Measurements from ENCODE around the gene TUBB.

The TUBB gene

GRCh38 chr6:30719791-30720737 lies at the start of gene TUBB:
Gene TUBB, plus strand, starts transcription at chr6:30720352. Its CDS starts 155 bp downstream, at chr6:30720507.
- ChIA-PET CTCF (interaction anchor here (0.8 to 3.7 kb wide), 3 partner anchors 39 to 48 kb away, joined by 3 to 33 read pairs (median 4); partner anchors contain the start of gene DHX16), POLR2A (interaction anchor here (0.7 to 3.8 kb wide), 17 partner anchors 10 to 359 kb away, joined by 3 to 101 read pairs (median 5); partner anchors contain the start of genes MRPS18B, NRM and PPP1R10)
- TF ChIP-seq FOXM1 (IDR thresholded peaks at IDR 0.05; ENCODE audit: borderline replicate concordance): no peak
- peak; percentile 32; the same call in 1 of the 2 replicates for TF ChIP-seq L3MBTL2 (conservative IDR thresholded peaks at IDR 0.05)
- peak; percentile 71 for TF ChIP-seq ELF4 (IDR thresholded peaks at IDR 0.05)
- no peak for TF ChIP-seq SP1 (IDR thresholded peaks at IDR 0.05)
- TF ChIP-seq ZNF384 (IDR thresholded peaks at IDR 0.05): no peak
- TF ChIP-seq SUZ12 (IDR thresholded peaks at IDR 0.05): no peak
- TF ChIP-seq CTBP1 (IDR thresholded peaks at IDR 0.05; ENCODE audit: borderline replicate concordance): no peak
- no peak for TF ChIP-seq FOXK2 (IDR thresholded peaks at IDR 0.05)
- peak; percentile 79 for DNase-seq (ENCODE audit: extremely low spot score)

DNA sequence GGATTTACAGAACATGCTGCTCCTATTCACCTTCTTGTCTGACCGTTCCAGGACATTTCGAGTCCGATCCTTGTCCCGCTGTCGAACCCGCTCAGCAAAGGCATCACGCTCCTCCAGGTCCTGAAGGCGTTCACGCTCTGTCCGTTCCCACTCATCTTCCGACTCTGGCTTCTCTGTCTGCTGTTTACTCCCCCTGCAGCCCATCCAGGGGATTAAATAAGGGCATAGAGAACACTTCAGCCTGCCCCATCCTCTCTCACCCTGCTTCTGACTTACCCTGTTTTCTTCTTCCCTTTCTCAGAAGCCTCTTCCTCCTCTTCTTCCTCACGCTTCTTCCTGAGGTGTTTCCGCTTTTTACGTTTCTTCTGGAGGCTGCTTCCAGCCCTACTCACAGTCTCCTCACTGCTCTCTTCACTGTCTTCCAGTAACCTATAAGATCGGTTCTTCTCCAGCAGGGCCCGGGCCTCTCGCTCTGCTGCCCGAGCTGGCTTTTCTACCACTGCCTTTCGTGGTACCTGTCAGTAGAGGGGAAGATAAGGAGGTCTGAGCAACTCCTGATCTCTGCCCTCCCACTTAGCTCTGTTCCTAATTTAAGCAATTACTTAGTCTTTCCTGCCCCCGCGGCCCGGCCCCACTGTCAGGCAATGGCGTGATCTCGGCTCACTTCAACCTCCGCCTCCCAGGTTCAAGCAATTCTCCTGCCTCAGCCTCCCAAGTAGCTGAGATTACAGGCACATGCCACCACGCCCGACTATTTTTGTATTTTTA lies 49.2 kb upstream of the TUBB start:
- TF ChIP-seq CTBP1 (IDR thresholded peaks at IDR 0.05; ENCODE audit: borderline replicate concordance): no peak
- TF ChIP-seq SUZ12 (IDR thresholded peaks at IDR 0.05): no peak
- TF ChIP-seq SP1 (IDR thresholded peaks at IDR 0.05): no peak
- no peak for TF ChIP-seq HDGF (IDR thresholded peaks at IDR 0.05; ENCODE audit: borderline replicate concordance)
- TF ChIP-seq ARNT (IDR thresholded peaks at IDR 0.05): no peak
- no peak for TF ChIP-seq FOXA1 (IDR thresholded peaks at IDR 0.05)
- no peak for TF ChIP-seq LEF1 (IDR thresholded peaks at IDR 0.05; ENCODE audit: borderline replicate concordance)
- POLR2A ChIA-PET: interaction anchor here (1.0 to 1.1 kb wide), 2 partner anchors 16 to 18 kb away, joined by 3 read pairs; no protein-coding TSS in a partner anchor
- CTCF ChIA-PET: no interaction called here
- peak; percentile 54 for DNase-seq (ENCODE audit: extremely low spot score)

DNA sequence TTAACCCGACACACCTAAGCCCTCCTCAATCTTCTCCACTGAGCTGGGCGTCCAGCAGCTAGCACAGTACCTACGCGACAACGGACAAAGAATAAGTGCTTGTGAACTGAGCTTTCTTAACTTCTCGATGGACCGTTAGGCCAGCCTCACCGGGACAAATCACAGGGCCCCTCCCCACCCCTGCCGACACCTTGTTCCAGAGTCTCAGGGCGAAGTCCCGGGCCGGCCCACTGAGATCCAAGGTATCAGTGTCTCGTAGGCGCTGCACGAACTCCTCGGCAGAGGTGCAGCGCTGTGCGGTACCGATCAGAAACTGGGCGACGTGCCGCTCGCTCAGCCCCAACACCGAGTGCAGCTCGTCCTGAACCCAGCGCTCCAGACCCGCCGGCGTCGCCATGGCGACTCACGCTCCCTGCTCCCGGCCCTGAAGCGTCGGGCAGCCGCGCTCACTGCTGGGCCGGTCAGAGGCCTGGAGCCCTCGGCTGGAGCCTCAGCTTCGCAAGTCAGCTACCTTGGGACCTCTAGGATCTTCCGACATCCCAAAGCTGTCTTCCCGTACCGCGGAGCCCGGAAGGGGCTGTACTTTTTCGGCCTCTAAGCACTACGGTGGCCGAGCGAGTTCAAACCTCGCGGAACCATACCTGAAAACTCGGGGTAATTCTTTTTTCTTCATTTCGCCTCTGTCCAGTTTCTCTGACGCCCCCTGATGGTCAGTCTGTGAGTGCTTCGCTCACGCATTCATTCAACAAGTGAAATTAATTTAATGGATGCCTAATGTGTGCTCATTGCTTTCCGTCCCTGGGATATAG lies 47.5 kb upstream of the TUBB start, which contains the start of gene DHX16:
DHX16 (minus strand) TSS at position 562 of the 809 bp plus-strand sequence; CDS start at position 397, 165 bp downstream.
- no peak; the same call in 1 of the 2 replicates for TF ChIP-seq L3MBTL2 (conservative IDR thresholded peaks at IDR 0.05)
- no peak for TF ChIP-seq ZNF384 (IDR thresholded peaks at IDR 0.05)
- TF ChIP-seq SP1 (IDR thresholded peaks at IDR 0.05): no peak
- TF ChIP-seq, protein P1, sequence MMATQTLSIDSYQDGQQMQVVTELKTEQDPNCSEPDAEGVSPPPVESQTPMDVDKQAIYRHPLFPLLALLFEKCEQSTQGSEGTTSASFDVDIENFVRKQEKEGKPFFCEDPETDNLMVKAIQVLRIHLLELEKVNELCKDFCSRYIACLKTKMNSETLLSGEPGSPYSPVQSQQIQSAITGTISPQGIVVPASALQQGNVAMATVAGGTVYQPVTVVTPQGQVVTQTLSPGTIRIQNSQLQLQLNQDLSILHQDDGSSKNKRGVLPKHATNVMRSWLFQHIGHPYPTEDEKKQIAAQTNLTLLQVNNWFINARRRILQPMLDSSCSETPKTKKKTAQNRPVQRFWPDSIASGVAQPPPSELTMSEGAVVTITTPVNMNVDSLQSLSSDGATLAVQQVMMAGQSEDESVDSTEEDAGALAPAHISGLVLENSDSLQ (IDR thresholded peaks at IDR 0.05): no peak
- no peak for TF ChIP-seq ARNT (IDR thresholded peaks at IDR 0.05)
- TF ChIP-seq ELF4 (IDR thresholded peaks at IDR 0.05): peak; percentile 60
- no peak for TF ChIP-seq FOXM1 (IDR thresholded peaks at IDR 0.05; ENCODE audit: borderline replicate concordance)
- POLR2A ChIA-PET: interaction anchor here (0.6 to 2.3 kb wide), 18 partner anchors 8 to 191 kb away, joined by 3 to 11 read pairs (median 4); partner anchors contain the start of genes ATAT1, MDC1, MRPS18B and NRM
- CTCF ChIA-PET: interaction anchor here (0.7 to 1.5 kb wide), 10 partner anchors 9 to 415 kb away, joined by 3 to 7 read pairs (median 4); partner anchors contain the start of genes DDR1 and MDC1
- peak; percentile 88 for DNase-seq (ENCODE audit: extremely low spot score)

DNA sequence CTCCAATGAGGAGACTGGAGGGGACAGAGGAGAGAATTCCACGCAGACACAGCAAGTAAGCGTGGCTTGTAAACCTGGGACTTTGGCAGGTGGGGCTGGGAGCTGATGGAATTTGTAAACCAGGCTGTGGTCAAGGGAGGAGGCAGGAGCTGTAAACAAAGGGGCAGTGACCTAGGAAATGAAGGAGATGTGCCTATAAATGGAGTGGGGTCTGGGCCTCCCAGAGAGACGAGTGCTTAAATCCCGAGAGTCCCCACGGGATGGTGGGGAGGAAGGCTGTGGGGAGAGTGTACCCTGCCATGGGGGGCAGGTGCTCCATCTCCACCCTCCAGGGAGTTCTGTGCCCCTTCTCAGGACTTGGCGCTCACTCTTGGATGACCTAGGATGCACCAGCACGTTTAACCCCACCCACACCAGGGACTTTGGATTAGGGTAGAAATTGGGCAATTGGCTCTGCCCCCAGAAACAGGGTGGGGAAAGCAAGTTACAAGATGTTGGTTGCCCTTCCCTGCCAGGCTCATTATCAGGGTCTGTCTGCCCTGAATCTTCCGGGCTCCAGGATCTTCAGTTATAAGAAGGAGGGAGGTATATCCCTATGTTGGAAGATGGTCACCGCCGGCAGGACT lies 43.4 kb upstream of the TUBB start:
- TF ChIP-seq FOXM1 (IDR thresholded peaks at IDR 0.05; ENCODE audit: borderline replicate concordance) (no peak), ELF4 (IDR thresholded peaks at IDR 0.05) (no peak), SP1 (IDR thresholded peaks at IDR 0.05) (no peak), FOXA1 (IDR thresholded peaks at IDR 0.05) (no peak), NFRKB (IDR thresholded peaks at IDR 0.05) (no peak), FOXK2 (IDR thresholded peaks at IDR 0.05) (no peak), L3MBTL2 (conservative IDR thresholded peaks at IDR 0.05) (no peak), ARNT (IDR thresholded peaks at IDR 0.05) (no peak), TARDBP (IDR thresholded peaks at IDR 0.05) (no peak), SUZ12 (IDR thresholded peaks at IDR 0.05) (no peak), CTBP1 (IDR thresholded peaks at IDR 0.05; ENCODE audit: borderline replicate concordance) (no peak), HDGF (IDR thresholded peaks at IDR 0.05; ENCODE audit: borderline replicate concordance) (no peak), LEF1 (IDR thresholded peaks at IDR 0.05; ENCODE audit: borderline replicate concordance) (no peak)
- DNase-seq (ENCODE audit: extremely low spot score): no peak
- ChIA-PET CTCF (interaction anchor here (0.7 to 0.8 kb wide), 2 partner anchors 132 to 774 kb away, joined by 3 read pairs; no protein-coding TSS in a partner anchor), POLR2A (interaction anchor here (1.1 kb wide), 1 partner anchor 40 kb away, joined by 3 read pairs; the partner anchor contains the start of gene MDC1)

DNA sequence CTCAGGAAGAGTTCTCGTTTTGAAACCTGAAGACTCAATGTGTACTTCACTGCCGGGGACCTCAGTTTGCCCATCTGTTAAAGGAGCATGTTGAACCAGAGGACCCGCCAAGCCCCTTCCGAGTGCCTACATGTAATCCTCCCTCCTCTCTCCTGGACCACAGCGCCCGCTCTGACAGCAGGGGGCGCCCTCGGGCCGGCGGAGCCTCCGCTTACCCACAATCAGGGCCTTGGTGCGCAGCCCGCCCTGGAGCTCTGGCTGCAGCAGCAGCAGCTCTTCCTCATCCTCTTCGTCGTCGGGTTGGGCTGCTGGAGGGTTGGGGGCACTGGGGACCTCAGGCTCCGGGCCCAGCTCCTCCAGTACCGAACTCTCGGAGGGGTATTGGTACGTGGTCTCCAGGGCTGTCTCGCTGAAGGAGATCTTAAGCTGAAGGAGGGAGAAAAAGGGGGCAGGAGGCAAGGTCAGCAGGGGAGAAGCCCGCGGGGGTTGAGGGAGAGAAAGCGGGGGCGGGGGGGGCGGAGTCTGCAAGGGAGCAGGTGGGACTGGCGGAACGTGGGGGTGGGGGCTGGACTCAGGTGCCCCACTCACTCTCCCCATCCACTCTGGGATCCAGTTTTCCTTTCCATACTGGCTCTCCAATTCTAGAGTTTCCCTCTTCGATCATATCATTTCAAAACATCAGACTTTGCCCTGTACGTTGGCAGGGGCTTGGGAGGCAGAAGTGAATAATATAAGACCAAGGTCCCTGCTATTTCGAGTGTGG lies 41.0 kb upstream of the TUBB start:
- DNase-seq (ENCODE audit: extremely low spot score): peak; percentile 85
- TF ChIP-seq TARDBP (IDR thresholded peaks at IDR 0.05) (no peak), LEF1 (IDR thresholded peaks at IDR 0.05; ENCODE audit: borderline replicate concordance) (no peak), HDGF (IDR thresholded peaks at IDR 0.05; ENCODE audit: borderline replicate concordance) (no peak), SUZ12 (IDR thresholded peaks at IDR 0.05) (no peak), ZNF384 (IDR thresholded peaks at IDR 0.05) (no peak), FOXA1 (IDR thresholded peaks at IDR 0.05) (no peak)
- ChIA-PET POLR2A (interaction anchor here (0.9 to 2.7 kb wide), 10 partner anchors 8 to 65 kb away, joined by 3 to 25 read pairs (median 4); partner anchors contain the start of genes MDC1, NRM and TUBB), CTCF (interaction anchor here (0.6 to 5.5 kb wide), 19 partner anchors 9 to 391 kb away, joined by 3 to 88 read pairs (median 4); partner anchors contain the start of genes MDC1, MRPS18B and TUBB)

Data from HEK293T (cell line).